SW480 (cell line): ENCODE data around the gene FANCG.

Source experiments
- DNase-seq: peaks from one replicate; pipeline ENCODE4 v3.0.0-alpha.2; 2016; ENCODE audit warnings: low spot score

FANCG gene

DNA sequence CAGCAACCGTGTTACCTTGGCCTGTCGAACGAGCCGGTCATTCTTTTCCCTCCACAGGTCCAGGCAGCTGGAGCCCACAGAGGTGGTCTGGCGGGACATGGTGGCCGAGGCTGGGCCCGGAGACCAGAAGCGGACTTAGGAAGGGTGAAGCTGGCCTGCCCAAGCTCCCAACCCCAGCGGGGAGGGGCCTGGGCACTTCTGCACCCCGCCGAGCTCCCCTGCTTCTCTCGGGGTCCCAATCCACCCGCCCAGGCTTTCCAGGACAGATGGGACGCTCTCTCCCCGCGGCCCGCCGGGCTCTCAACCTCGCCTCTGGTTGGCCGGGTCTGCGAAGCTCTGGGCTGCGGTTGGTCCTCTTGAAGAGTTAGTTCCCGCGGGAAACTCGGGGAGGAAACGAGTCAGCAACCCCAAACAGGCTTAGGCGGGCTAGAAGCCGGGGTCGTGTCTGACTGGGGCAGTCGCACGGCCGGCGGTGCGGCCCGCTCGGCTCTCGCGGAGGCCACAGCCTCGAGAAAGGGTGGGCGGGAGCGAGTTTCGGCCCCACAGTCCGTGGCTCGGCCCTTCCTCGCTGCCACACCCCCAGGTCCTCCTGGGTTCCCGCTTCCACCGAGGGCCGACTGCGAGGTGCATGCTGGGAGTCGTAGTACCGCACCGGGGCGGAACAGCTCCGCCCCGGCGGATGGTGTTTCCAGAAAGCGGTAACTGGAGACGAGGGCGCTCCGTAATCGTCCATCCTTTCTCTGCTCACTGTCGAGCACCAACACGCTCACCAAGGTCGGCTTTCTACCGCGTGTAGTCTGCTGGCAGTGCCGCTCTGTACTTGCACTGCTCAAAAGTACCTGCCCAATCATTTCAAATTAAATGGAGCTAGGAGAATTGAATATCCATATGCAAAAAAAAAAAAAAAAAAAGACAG, at the start of gene FANCG:
FANCG (minus strand) TSS at position 517 of the 916 bp plus-strand sequence; CDS start at position 99, 418 bp downstream.
- DNase-seq = peak; percentile 92

DNA sequence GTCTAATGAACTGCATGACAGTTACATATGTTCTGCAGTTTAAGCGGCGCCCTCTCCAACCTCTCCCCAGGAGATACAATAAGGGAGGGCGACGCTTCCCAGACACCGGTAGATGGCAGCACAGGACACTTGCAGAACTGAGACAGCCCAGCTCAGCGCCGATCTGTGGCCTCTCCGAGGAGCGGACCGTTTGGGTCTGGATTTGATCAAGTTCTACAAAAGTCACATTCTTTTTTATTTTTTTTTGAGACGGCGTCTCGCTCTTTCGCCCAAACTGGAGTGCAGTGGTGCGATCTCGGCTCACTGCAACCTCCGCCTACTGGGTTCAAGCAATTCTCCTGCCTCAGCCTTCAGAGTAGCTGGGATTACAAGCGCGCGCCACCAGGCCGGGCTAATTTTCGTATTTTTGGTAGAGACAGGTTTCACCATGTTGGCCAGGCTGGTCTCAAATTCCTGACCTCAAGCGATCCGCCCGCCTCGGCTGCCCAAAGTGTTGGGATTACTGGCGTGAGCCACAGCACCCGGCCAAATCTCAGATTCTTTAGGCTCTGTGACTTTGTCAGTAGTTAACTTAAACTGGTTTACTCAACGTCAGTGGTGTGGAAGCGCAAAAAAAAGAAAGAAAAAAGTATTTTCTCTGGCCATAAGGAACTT, 37.3 kb upstream of the FANCG start:
- DNase-seq = peak; percentile 93

DNA sequence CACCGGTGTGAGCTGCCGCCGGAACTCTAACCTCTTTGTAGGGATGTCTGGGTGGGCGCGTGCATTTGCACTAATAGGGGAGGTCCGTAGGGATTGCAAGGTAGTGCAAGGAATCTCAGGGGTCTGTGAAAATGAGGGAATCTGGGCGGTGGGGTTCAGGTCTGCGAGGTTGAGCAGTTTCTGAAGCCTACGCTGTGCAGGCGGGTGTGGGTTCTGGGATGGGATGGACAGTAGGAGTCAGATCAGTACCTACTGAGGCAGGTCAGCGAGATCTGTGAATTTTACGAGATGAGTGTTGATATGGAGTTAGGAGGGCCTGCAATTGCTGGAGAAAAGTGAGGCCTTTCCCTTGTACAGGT, 36.8 kb upstream of the FANCG start:
- DNase-seq = no peak

DNA sequence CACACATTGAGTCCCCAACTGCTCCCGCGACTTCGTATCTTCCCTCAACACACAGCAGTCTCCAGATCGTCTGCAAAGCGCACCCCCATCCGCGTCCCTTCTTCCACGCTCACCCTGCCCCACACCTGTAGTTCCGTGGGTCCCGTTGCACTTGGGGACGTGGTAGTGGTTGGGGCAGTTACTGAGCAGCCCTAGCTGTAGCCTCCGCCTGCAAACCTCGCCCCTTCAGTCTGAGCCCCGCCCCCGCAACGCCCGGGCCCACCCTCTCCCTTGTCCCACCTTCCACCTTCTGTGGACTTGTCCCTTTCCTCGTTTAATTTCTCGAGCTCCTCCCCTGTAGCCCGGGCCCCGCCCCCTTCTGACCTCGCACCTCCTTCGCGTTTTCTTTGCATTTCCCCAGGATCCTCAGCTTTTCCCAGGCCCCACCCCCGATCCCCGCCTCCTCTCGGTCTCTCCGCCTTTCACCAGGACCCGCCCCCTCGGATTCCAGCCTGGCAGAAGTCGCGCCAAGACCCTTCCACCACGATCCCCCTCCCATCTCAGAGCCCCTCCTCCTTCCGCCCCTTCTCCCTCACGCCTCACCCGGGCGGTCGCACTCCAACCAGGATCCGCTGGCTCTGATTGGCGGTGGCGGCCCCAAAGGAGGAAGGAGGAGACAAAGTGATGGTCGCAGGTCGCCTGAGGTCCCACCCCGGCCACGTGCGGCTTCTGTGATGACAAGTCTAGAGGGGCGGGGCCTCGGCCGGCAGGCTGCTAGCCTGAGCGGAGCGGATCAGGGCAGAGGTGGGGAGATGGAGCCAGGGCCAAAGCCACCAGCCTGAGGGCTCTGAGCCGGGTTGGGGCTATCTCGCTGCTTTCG, 36.2 kb upstream of the FANCG start, which contains the start of gene ATOSB:
ATOSB (minus strand) TSS at position 183 of the 859 bp plus-strand sequence. CDS start 7,588 bp downstream, outside the sequence.
- DNase-seq = peak; percentile 92

DNA sequence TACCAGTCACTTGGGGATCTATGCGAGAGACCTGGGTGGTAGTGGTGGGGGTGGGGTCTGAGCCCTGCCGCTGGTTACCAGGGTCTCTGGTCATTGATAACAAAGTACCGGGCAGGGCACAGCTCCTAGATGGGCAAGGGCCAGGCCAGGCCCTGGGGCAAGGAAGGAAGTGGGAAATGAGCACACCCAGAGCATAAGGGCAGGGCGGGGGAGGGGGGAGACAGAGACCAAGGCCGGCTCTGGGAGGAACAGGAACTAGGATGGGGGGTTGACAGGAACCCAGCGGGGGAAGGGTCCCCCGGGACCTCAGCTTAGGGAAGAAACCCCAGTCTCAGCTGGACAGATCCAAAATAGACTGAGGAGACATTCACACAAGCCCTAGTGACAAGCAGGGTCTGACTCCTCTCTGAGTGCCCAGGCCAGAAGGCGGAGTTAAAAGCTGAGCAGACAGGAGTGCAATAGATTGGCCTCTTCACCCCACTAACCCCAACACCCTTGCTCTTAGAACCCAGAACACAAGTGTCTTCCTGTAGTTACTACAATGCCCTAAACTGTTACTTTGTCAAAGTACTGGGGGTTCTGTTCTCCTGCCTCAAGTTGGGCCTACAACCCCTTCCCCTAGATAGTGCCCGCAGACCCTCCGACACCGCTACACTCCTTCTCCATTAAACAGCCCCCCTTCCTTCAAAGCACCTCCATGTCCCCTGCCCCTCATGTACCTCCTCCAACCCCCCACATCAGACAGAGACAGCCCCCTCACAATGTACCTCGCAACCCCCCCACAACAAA, 35.3 kb upstream of the FANCG start:
- peak; percentile 46 for DNase-seq

DNA sequence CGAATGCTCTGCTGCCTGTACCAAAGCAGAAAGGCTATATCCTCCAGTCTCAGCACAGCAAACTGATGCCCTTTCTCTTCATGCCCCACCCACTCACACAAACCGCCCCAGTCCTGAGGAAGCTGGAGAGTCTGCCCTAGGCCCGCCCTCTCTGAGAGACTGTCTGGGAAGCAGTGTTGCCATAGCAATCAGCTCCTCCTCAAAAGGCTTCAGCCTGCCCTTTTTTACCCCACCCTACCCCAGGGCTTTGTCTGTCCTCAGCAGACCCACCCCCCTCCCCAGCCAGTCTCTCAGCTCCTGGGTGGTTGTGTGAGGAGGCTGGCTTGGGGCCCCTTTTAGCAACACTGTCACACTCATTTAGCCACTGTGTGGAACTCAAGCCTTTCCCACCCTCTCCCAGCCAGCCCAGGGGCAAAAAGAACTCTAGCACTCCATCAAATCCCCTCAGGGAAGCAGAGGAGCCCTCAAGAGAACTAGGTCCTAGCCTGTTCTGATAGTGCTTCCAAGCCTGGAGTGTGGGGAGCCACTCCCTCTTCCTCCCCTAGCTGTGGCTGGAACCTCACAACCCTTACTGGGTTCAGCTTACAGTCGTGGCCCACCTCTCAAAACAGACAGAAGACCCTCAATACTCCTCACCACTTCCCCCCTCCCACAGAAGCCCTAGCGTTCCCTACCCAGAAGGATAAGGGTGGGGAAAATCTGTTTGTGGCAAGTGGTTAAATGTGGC, 34.5 kb upstream of the FANCG start:
- DNase-seq = peak; percentile 69

DNA sequence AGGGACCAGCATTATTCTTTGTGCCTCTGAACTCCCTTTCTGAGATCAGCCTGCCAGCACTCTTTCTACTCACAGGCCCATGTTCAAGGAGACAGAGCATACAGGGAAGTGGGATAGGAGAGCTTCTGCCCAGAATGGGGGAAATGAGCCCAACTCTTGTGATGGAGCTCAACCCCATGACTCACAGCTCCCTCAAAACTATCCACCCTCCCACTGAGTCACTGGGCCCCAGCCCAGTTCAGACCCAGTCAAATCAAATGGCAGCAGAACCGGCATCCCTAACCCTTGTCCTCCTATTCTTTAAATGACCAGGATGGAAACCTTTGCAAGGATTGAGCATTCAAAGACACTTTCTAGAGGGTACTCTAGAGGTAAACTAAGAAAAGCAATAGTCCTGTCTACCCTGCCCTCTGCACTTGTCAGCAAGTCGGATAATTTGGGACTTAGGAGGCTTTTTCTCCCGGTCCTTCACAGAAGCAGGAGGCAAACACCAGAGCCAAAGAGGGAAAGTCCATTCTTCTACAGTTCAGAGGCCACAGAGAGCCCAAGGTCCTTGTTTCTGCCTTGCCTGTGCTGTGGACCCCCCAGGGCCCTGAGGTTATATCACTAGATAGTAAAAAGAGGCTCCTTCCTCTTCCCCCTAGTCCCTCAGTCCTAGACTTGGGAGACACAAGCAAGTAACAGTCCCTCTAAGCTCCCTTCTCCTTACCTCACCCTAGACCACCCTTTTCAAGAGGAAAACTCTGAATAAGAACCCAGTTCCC, 32.7 kb upstream of the FANCG start:
- DNase-seq = no peak

DNA sequence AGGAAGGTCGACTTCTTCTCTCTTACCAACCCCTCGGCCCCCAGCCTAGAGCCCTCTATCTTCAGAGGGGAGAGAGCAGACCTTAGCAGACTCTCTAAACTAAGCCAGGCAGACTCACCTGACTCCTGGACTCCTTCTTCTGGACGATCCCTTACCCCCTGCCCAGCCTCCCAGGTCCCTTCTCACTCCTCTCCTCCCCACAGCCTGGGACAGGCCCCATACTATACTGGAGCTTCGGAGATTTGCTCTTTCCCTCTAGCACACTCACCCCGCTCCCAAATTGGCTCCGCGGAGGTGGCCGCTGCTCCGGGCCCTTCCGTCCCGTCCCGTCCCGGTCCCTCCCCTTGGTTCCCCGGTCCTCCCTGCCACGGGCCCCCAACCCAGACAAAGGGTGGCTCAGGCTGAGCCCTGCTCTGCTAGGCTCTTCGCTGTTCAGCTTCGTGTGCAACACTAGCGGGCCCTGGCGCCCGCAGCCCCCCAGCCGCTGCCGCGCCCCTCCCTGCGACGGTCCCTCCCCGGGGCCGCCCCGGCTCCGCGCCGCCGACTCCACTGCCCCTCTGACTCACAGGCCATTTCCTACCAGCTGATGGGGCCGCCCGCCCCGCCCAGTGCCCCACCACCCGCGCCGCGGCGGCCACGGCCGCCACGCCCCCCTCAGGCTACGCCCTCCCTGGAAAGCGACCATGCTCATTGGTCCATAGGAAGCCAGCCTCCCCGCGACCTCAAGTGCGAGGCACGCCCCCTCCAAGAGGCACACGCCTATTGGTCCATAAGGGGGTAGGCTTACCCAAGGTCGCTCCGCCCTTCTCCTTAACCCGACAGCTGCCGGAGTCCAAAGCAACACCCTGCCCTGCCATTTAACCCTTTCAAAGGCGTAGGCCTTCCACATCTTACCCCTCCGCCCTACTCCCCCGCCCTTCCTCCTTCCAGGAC, 31.5 kb upstream of the FANCG start:
- DNase-seq = peak; percentile 98

DNA sequence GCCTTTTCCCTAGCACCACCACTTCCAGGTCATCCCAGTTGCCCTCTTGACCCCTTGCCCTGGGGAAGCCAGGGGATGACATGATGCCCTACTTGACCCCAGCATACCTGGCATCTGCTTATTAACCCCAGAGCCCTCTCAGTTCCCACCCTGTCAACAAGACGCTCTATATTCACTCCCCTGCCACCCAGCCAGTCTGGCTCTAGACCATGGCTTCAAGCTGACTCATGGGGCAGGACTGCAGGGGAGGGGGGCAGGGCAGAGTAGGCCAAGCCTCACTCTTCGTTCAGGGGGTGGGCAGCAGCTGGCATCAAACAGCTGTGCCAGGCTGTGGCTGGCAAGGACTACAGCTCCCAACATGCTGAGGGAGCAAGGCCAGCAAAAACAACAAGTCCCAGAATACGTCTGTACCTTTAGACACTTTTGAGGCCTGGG, 30.6 kb upstream of the FANCG start:
- DNase-seq = peak; percentile 37

DNA sequence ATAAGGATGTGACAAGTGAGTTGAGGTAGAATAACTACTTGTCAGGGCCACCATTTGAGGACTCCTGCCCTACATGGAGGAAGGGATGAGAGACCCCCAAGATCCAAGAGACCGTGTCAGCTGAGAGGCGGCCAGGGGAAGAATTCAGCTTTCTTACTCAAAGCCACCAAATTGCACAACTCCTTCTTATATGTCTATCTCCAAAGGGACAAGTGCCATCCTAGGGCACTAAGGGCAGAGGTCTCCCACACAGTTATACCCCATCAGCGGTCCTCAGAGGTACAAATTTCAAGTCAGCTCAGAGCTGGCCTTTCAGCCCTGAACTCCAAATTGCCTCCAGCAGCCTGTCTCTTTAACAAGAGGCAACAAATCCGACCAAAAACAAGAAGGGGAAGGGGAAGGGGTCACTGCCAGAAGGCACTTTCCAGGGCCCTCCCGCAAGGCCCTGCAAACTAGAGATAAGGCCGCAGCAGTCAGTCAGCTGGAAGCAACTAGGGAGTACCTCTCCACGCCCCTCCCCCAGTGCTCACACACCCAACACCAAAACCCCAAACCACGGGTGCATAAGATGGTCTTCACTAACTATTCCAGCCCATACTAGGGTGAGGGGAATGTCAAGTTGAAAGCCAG, 29.3 kb upstream of the FANCG start:
- no peak for DNase-seq

DNA sequence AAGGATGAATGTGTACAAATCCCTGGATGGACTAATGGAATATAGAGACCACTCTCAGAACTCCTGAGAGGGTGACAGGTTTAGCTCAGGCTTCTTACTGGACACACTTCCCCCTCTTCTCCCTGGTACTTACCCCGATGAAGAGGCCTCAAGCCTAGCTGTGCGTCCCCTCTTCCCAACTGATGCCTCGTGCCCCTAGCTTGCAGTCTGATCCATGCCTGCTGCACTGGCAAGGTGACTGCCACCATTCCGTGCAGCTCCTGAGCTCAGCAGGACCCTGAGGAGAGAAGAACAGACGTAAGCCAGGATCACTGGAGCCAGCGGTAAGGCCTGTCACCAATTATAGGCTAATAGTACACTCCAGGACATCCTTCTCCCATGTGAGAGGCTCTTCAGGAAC, 28.7 kb upstream of the FANCG start:
- no peak for DNase-seq

DNA sequence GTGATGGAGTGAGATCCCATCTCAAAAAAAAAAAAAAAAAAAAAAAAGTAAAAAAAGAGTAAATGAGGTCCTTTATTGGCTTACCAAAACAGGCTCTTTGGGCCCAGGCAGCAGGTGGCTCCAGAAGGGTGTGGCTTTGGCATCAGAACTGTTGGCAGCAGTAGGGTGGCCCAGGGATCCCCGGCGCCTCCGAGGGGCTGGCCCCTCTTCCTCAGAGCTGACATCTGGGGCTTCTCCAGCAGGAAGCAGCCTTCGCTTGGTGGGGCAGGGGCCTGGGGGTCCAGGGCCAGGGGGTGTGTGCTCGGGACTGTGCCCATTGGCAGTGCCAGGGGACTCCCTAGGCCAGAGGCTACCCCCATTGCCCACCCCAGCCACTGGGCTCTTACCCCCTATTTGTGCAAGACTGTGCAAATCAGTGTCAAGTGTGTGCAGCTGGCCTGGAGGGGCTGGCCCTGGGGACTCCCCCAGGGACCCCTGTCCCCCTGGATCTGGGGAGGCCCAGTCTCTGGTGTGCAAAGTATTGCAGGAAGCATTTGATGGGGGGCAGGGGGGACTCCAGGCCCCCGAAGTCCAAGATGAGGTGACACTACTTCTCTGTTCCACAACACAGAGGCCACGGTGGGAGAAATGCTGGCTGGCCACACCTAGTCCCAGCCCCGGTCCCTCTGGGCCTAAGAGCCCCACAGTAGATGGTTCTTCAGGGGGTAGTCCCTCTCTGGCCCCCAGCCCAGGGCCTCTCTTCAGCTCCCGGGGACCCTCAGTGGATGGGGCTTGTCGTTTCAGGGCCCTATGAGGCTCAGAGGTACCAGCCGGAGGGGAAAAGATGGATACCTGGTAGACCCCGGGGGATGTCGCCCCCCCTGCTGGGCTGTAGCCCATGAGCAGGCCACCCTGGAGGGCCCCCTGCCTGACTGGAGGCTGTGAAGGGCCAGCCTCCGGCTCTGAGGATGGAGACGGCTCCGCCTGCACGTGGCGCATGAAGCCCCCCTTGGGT, 27.9 kb upstream of the FANCG start:
- no peak for DNase-seq

DNA sequence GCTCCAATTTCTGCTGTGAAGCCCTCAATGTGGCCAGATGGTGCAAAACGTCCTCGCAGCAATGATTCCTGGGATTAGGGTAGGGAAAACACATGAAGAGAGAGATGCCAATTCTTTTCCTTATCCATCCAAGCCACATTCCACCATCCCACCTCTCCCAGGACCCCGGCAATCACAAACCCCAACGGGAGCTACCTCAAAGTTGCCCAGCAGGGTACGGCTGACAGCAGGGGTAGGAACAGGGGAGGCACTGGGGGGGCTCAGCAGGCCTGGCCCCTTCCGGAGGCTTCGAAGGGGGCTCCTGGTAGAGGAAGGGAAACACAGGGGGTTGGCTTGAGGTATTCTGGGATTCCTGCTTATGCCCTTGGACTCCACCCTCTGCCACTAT, 26.6 kb upstream of the FANCG start:
- no peak for DNase-seq

DNA sequence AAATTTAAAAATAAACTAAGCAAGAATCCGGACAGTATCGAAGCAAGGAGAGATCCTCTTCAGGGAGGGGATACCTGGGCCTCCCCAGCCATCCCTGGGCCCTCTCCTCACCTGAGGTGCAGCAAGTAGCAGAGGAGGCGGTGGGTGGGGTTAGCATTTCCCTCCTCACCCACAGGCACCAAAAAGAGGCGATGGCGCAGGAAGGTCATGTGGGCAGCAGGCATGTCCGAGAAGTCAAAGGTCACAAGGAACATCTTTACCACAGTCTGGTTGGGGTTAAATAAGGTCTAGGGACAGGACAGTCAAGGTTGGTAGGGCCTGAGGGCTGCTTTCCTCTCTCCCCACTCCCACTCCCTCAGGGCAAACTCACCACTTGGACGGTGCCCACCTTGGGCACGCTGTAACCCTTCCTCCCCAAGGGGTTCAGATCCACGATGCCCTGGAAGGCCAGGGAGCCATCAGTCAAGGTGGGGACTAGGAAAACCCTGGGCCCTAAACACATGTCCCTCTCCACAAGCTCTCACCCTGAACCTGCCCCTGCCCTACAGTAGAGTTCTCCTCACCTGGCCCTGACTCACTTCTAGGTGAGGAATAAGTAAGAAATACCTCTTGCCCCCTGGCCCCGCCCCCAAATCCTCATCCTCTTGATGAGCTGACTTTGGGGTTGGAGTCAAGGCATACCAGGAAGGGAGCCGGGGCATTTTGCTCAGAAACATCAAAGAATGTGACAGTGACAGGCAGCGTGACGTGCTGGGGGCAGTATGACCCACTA, 26.0 kb upstream of the FANCG start:
- no peak for DNase-seq

DNA sequence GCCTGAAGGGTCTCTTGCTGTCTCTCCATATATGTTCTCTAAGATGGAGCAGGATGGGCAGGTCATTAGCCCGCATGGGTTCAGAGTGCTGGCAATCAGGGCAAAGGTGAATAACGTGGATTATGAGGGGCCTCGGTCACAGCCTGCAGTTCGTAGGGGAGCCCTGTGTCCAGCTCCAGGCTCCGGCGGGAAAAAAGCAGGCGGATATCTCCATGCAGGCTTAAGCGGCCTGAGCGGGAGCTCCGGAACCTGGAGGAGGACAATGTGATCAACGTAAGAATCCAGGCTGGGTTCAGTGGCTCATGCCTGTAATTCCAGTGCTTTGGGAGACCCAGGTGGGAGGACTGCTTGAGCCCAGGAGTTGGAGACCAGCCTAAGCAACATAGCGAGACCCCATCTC, 25.4 kb upstream of the FANCG start:
- DNase-seq = no peak

DNA sequence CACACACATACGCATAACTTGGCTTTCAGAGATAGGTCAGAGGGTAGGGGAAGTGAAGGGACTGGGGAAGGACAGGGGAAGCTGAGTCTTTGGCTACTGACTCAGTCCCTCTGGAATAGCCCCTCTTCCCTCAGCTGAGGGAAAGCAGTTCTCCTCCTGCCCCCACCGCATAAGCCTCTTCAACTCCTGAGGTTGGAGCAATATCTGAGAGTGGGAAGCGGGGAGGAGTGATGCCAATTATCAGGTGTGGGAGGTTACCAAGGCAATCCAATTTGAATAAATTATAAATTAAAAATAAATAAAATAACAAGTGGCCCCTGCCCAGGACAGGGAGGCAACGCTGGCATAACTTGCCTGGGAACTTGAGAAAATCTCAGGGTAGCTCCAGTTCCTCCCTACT, 24.8 kb upstream of the FANCG start:
- no peak for DNase-seq
